ENCODE results near the gene DICER1.

DICER1 gene

GRCh38 chr14:95162641-95163040 is 5.3 kb upstream of the DICER1 start:
- no peak overlapping the region for H3K27ac ChIP-seq
- TF ChIP-seq CTCF (conservative IDR thresholded peaks at IDR 0.05): no peak

GRCh38 chr14:95157048-95157326 is 342 bp downstream of the DICER1 start:
- no peak for TF ChIP-seq CTCF (conservative IDR thresholded peaks at IDR 0.05)
- H3K27ac ChIP-seq: peak overlapping the region; percentile 97

GRCh38 chr14:95156161-95157047 is 925 bp downstream of the DICER1 start:
- peak overlapping the region; percentile 97 for H3K27ac ChIP-seq

GRCh38 chr14:95155045-95155444 is 2.3 kb downstream of the DICER1 start:
- H3K27ac ChIP-seq: peak overlapping the region; percentile 97
- no peak for TF ChIP-seq CTCF (conservative IDR thresholded peaks at IDR 0.05)

More at GRCh38 chr14:95156161-95157047, 925 bp downstream of the DICER1 start:
- no peak for TF ChIP-seq CTCF (conservative IDR thresholded peaks at IDR 0.05)

- no peak for TF ChIP-seq CTCF (conservative IDR thresholded peaks at IDR 0.05)
- peak overlapping the region; percentile 97 for H3K27ac ChIP-seq
These were observed 3.5 kb downstream of the DICER1 start for GRCh38 chr14:95153866-95154265.

- no peak overlapping the region for H3K27ac ChIP-seq
- no peak for TF ChIP-seq CTCF (conservative IDR thresholded peaks at IDR 0.05)
These were observed 5.8 kb downstream of the DICER1 start for GRCh38 chr14:95151561-95151960.

- no peak for TF ChIP-seq CTCF (conservative IDR thresholded peaks at IDR 0.05)
- no peak overlapping the region for H3K27ac ChIP-seq
These were observed 6.4 kb downstream of the DICER1 start for GRCh38 chr14:95150910-95151309.

Measured in VCaP (cell line).